ENCODE data around the gene TYW1B. TPM values are rescaled to one million over a fixed set of nuclear protein-coding genes. Genes with fewer than 3 reads are reported as not detected.
"Not testable (repeated sequence)": the region's sequence is repeated elsewhere in the genome, so short reads cannot be mapped to it uniquely, and the experiment has no call there.

TYW1B gene
- total RNA-seq, 2 donors from 2014 or later, result 2.0 to 2.9 TPM

DNA sequence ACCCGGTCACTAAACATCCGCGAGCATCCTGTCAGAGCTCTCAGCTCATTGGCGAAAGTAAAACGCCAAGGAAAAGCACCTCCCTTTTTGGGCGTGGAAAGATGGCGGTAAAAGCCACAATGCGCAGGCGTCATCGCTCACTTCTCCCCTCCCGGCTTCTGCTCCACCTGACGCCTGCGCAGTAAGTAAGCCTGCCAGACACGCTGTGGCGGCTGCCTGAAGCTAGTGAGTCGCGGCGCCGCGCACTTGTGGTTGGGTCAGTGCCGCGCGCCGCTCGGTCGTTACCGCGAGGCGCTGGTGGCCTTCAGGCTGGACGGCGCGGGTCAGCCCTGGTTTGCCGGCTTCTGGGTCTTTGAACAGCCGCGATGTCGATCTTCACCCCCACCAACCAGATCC lies 1.3 kb upstream of the TYW1B start:
- peak; percentile 53 for ATAC-seq (replicated peaks)
- not testable (repeated sequence) for H3K27me3 Mint-ChIP-seq, H3K9me3 Mint-ChIP-seq, H3K4me1 Mint-ChIP-seq
- Mint-ChIP-seq H3K4me3 (peak overlapping the region; percentile 87), H3K27ac (peak overlapping the region; percentile 87), H3K36me3 (ENCODE audit: low read depth) (peaks cover 47% of the 10 kb centered on the region)

DNA sequence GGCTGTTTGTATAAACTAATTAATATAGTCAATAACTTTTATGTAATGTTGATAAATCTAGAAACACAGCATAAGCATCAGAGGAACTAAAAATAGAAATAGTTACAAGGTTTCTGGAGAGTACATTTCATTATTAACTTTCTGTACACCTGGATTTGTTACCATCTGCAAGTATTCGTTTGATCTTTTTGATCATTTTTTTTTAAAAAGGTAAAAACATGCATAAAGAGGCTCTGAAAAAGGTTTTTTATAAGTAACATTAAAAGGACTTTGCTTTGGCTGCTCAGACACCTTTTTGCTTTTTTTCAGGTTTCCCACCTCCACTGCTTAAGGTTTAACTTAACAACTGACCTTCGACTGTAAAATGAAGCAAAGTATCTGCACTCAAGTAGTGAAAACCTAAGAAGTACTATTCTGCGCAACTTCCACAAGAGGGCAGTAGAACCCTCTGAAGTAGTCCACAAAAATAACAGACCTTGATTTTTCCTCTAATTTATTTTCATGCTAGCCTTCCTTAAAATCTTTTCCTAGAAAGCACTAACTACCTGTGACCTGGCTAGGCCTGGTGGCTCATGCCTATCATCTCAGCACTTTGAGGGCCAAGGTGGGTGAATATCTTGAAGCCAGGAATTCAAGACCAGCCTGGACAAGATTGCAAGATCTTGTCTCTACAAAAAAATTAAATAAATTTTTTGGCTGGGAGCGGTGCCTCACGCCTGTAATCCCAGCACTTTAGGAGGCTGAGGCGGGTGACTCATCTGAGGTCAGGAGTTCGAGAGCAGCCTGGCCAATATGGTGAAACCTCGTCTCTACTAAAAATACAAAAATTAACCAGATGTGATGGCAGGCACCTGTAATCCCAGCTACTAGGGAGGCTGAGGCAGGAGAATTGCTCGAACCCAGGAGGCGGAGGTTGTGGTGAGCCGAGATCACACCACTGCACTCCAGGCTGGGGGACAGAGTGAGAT lies 4.0 kb downstream of the TYW1B start:
- not testable (repeated sequence) for H3K27me3 Mint-ChIP-seq

GRCh38 chr7:72822497-72822896 lies 5.5 kb downstream of the TYW1B start:
- H3K36me3 Mint-ChIP-seq (ENCODE audit: low read depth); ATAC-seq (replicated peaks); H3K4me1 Mint-ChIP-seq; H3K27ac Mint-ChIP-seq; H3K27me3 Mint-ChIP-seq; H3K4me3 Mint-ChIP-seq; H3K9me3 Mint-ChIP-seq: not testable (repeated sequence)

More for the DNA sequence above, 4.0 kb downstream of the TYW1B start:
- not testable (repeated sequence) for ATAC-seq (replicated peaks); H3K4me3 Mint-ChIP-seq; H3K9me3 Mint-ChIP-seq; H3K36me3 Mint-ChIP-seq (ENCODE audit: low read depth); H3K27ac Mint-ChIP-seq; H3K4me1 Mint-ChIP-seq

DNA sequence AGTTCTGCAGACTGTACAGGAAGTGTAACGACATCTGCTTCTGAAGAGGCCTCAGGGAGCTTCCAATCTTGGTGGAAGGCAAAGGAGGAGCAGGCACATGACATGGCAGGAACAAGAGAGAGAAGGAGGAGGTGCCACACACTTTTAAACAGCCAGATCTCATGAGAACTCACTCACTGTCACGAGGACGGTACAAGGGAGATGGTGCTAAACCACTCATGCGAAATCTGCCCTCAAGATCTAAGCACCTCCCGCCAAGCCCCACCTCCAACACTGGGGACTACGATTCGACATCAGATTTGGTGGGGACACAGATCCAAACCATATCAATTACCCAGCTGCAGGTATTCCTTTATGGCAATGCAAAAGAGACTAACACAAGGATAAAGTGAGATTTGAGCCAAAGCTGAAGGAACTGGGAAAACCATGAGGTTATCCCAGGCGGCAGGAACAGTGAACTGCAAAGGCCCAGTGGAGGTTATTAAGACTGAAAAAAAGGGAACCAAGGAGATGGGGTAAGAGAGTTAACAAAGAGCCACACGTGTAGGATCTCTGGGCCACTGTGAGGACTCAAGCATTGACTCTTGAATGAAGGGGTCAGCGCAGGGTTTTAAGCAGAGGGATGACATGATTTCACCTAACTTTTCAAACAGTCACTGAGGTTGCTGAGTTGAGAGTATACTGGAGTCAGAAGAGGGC lies 9.2 kb downstream of the TYW1B start:
- Mint-ChIP-seq H3K27ac (peak overlapping the region; percentile 41), H3K36me3 (ENCODE audit: low read depth) (peaks cover 28% of the 10 kb centered on the region)
- not testable (repeated sequence) for ATAC-seq (replicated peaks); H3K27me3 Mint-ChIP-seq; H3K9me3 Mint-ChIP-seq; H3K4me1 Mint-ChIP-seq; H3K4me3 Mint-ChIP-seq

GRCh38 chr7:72817661-72818060 lies 10.3 kb downstream of the TYW1B start:
- H3K27ac Mint-ChIP-seq; H3K27me3 Mint-ChIP-seq; H3K4me1 Mint-ChIP-seq; ATAC-seq (replicated peaks); H3K9me3 Mint-ChIP-seq; H3K4me3 Mint-ChIP-seq: not testable (repeated sequence)
- H3K36me3 Mint-ChIP-seq (ENCODE audit: low read depth), result peaks cover 39% of the 10 kb centered on the region

DNA sequence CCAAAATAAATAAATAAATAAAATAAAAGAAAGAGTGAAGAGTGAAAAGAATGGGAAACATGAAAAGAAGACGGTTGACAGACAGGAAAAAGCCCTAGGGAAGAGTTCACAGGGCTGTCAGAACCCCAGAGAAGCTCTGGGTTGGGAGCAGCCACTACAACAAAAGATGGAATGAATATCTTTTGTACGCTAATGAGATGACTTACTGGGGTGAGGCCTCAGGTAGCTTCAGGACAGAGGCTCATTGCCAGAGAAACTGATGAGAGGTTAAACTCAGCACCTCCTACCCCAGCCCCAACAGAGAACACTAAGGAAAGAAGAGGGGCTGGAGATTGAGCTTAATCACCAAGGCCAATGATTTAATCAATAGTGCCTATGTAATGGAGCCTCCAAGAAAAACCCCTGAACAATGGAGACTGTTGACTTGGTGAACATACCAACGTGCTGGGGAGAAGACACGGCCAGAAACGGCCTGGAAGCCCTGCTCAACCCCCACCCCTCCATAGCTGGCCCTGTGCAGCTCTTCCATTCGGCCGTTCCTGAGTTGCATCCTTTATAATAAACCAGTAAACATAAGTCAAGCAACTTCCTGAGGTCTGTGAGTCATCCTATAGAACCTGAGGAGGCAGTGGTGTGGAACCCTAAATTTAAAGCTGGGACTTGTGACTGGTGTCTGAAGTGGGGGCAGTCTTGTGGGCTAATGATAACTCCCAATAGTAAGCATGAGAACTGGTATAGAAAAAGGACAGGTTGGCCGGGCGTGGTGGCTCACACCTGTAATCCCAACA lies 11.4 kb downstream of the TYW1B start:
- H3K36me3 Mint-ChIP-seq (ENCODE audit: low read depth), result peaks cover 50% of the 10 kb centered on the region
- ATAC-seq (replicated peaks); H3K27ac Mint-ChIP-seq; H3K9me3 Mint-ChIP-seq; H3K4me3 Mint-ChIP-seq; H3K27me3 Mint-ChIP-seq; H3K4me1 Mint-ChIP-seq: not testable (repeated sequence)

GRCh38 chr7:72810437-72810836 lies 17.6 kb downstream of the TYW1B start:
- H3K27ac Mint-ChIP-seq; H3K4me3 Mint-ChIP-seq; ATAC-seq (replicated peaks); H3K9me3 Mint-ChIP-seq; H3K27me3 Mint-ChIP-seq; H3K4me1 Mint-ChIP-seq: not testable (repeated sequence)
- peaks cover 74% of the 10 kb centered on the region for H3K36me3 Mint-ChIP-seq (ENCODE audit: low read depth)

- H3K4me3 Mint-ChIP-seq, result not testable (repeated sequence)
Observed at GRCh38 chr7:72808511-72808910, 19.5 kb downstream of the TYW1B start.

GRCh38 chr7:72806851-72807250 lies 21.1 kb downstream of the TYW1B start:
- H3K9me3 Mint-ChIP-seq; H3K27me3 Mint-ChIP-seq; ATAC-seq (replicated peaks); H3K4me3 Mint-ChIP-seq; H3K4me1 Mint-ChIP-seq; H3K27ac Mint-ChIP-seq: not testable (repeated sequence)
- H3K36me3 Mint-ChIP-seq (ENCODE audit: low read depth), result peaks cover 58% of the 10 kb centered on the region

More at GRCh38 chr7:72808511-72808910, 19.5 kb downstream of the TYW1B start:
- ATAC-seq (replicated peaks); H3K4me1 Mint-ChIP-seq; H3K27ac Mint-ChIP-seq; H3K9me3 Mint-ChIP-seq; H3K27me3 Mint-ChIP-seq: not testable (repeated sequence)
- H3K36me3 Mint-ChIP-seq (ENCODE audit: low read depth), result peaks cover 67% of the 10 kb centered on the region

GRCh38 chr7:72805526-72806494 lies 22.2 kb downstream of the TYW1B start:
- Mint-ChIP-seq H3K9me3 (no peaks in the 10 kb centered on the region), H3K36me3 (ENCODE audit: low read depth) (peaks cover 59% of the 10 kb centered on the region), H3K4me3 (no peak overlapping the region), H3K27ac (no peak overlapping the region), H3K27me3 (no peaks in the 10 kb centered on the region), H3K4me1 (no peaks in the 10 kb centered on the region)
- no peak for ATAC-seq (replicated peaks)

DNA sequence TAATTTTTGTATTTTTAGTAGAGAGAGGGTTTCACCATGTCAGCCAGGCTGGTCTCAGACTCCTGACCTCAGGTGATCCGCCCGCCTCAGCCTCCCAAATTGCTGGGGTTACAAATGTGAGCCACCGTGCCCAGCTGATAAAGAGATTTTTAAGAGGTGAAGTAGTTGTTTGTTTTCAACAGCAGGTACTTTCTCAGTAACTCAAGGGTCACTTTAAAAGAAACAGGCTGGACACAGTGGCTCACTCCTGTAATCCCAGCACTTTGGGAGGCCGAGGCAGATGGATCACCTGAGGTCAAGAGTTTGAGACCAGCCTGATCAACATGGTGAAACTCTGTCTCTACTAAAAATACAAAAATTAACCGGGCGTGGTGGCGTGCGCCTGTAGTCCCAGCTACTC lies 24.2 kb downstream of the TYW1B start:
- H3K4me1 Mint-ChIP-seq; H3K27me3 Mint-ChIP-seq; H3K4me3 Mint-ChIP-seq; H3K9me3 Mint-ChIP-seq; ATAC-seq (replicated peaks); H3K27ac Mint-ChIP-seq: not testable (repeated sequence)
- peaks cover 69% of the 10 kb centered on the region for H3K36me3 Mint-ChIP-seq (ENCODE audit: low read depth)

- H3K27ac Mint-ChIP-seq; H3K27me3 Mint-ChIP-seq; H3K4me3 Mint-ChIP-seq; ATAC-seq (replicated peaks); H3K9me3 Mint-ChIP-seq; H3K4me1 Mint-ChIP-seq: not testable (repeated sequence)
- H3K36me3 Mint-ChIP-seq (ENCODE audit: low read depth), result peaks cover 59% of the 10 kb centered on the region
Observed at GRCh38 chr7:72801564-72801963, 26.4 kb downstream of the TYW1B start.

DNA sequence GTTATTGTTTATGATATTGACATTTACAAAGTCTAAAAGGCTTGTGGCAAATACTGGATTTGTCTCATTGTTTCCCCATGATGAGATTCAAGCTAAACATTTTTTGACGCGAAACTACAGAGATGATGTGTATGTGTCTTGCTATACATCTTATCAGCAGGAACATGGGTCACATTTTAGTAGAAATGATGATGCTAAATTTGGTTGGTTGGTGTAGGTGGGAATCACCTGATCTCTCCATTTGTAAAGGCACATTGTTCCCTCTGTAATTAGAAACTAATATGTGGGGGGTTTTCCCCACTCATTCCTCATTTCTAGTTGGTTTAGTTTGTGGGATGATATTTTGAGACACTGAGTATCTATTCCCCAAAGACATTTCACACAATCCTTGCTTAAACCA lies 32.6 kb downstream of the TYW1B start:
- peaks cover 21% of the 10 kb centered on the region for H3K36me3 Mint-ChIP-seq (ENCODE audit: low read depth)
- H3K27ac Mint-ChIP-seq, H3K4me1 Mint-ChIP-seq, H3K9me3 Mint-ChIP-seq, H3K4me3 Mint-ChIP-seq, H3K27me3 Mint-ChIP-seq: not testable (repeated sequence)
- peak; percentile 14 for ATAC-seq (replicated peaks)

- no peak for ATAC-seq (replicated peaks)
- Mint-ChIP-seq H3K36me3 (ENCODE audit: low read depth) (peaks cover 9% of the 10 kb centered on the region), H3K27ac (no peak overlapping the region), H3K4me3 (no peak overlapping the region), H3K4me1 (no peaks in the 10 kb centered on the region), H3K27me3 (no peaks in the 10 kb centered on the region), H3K9me3 (no peaks in the 10 kb centered on the region)
Observed at GRCh38 chr7:72793791-72794190, 34.2 kb downstream of the TYW1B start.
